HepG2 (cell line): Measurements from ENCODE around the gene RASSF7. TPM values are rescaled to one million over a fixed set of nuclear protein-coding genes. Genes with fewer than 3 reads are reported as not detected.

Experiments
- ETS1 ChIP-seq: sonication (generic); formaldehyde crosslinking; IDR thresholded peaks from 2 replicates; pipeline ENCODE4 v1.4.0; 2020; ENCODE audit warnings: missing genetic modification reagents
- FOXO1 ChIP-seq: sonication (generic); formaldehyde crosslinking; IDR thresholded peaks from 2 replicates; pipeline ENCODE4 v1.4.0; 2020; ENCODE audit warnings: missing genetic modification reagents
- FOXO4 ChIP-seq: sonication (generic); formaldehyde crosslinking; conservative IDR thresholded peaks from 2 replicates; pipeline ENCODE4 v1.8.1; 2023; ENCODE audit warnings: missing genetic modification reagents
- GATAD2A ChIP-seq: IDR thresholded peaks from 2 replicates; pipeline ENCODE4 v1.6.1; 2016
- HES4 ChIP-seq: sonication (generic); formaldehyde crosslinking; IDR thresholded peaks from 2 replicates; pipeline ENCODE4 v1.9.0; 2021; ENCODE audit warnings: mild to moderate bottlenecking, missing genetic modification reagents, borderline replicate concordance
- KLF11 ChIP-seq: IDR thresholded peaks from 2 replicates; pipeline ENCODE4 v1.6.1; 2016; ENCODE audit warnings: missing compliant biosample characterization
- MED8 ChIP-seq: sonication (generic); formaldehyde crosslinking; IDR thresholded peaks from 2 replicates; pipeline ENCODE4 v1.8.1; 2023; ENCODE audit warnings: mild to moderate bottlenecking, missing genetic modification reagents; ENCODE audit not compliant: insufficient replicate concordance
- PHF8 ChIP-seq: sonication (generic); formaldehyde crosslinking; IDR thresholded peaks from 2 replicates; pipeline ENCODE4 v1.5.0; 2020; ENCODE audit warnings: missing genetic modification reagents
- RBAK ChIP-seq: sonication (generic); formaldehyde crosslinking; IDR thresholded peaks from 2 replicates; pipeline ENCODE4 v1.5.1; 2020; ENCODE audit warnings: mild to moderate bottlenecking, missing genetic modification reagents
- SKIL ChIP-seq: sonication (generic); formaldehyde crosslinking; IDR thresholded peaks from 2 replicates; pipeline ENCODE4 v1.8.0; 2022; ENCODE audit warnings: missing genetic modification reagents, mild to moderate bottlenecking, moderate library complexity, borderline replicate concordance
- SP4 ChIP-seq: sonication (generic); formaldehyde crosslinking; IDR thresholded peaks from 2 replicates; pipeline ENCODE4 v1.8.1; 2023; ENCODE audit warnings: mild to moderate bottlenecking, missing genetic modification reagents
- STAG1 ChIP-seq: sonication (generic); formaldehyde crosslinking; IDR thresholded peaks from 2 replicates; pipeline ENCODE4 v1.4.0; 2020; ENCODE audit warnings: missing genetic modification reagents
- YY1 ChIP-seq: IDR thresholded peaks from 2 replicates; pipeline ENCODE4 v1.6.1; 2011; ENCODE audit warnings: low read length, low read depth, moderate library complexity, mild to moderate bottlenecking; ENCODE audit not compliant: insufficient read depth, insufficient replicate concordance
- ZBTB14 ChIP-seq: sonication (generic); formaldehyde crosslinking; IDR thresholded peaks from 2 replicates; pipeline ENCODE4 v1.4.0; 2020; ENCODE audit warnings: missing genetic modification reagents
- ZFP91 ChIP-seq: sonication (generic); formaldehyde crosslinking; IDR thresholded peaks from 2 replicates; pipeline ENCODE4 v1.9.0; 2022; ENCODE audit warnings: missing genetic modification reagents, mild to moderate bottlenecking, borderline replicate concordance
- ZNF234 ChIP-seq: sonication (generic); formaldehyde crosslinking; conservative IDR thresholded peaks from 2 replicates; pipeline ENCODE4 v1.5.1; 2020; ENCODE audit warnings: mild to moderate bottlenecking, missing genetic modification reagents
- ZNF263 ChIP-seq: sonication (generic); formaldehyde crosslinking; IDR thresholded peaks from 2 replicates; pipeline ENCODE4 v1.4.0; 2020; ENCODE audit warnings: missing genetic modification reagents
- ZSCAN9 ChIP-seq: IDR thresholded peaks from 2 replicates; pipeline ENCODE4 v1.6.1; 2016; ENCODE audit warnings: borderline replicate concordance
- ZUFSP ChIP-seq: sonication (generic); formaldehyde crosslinking; IDR thresholded peaks from 2 replicates; pipeline ENCODE4 v1.9.0; 2021; ENCODE audit warnings: missing genetic modification reagents, mild to moderate bottlenecking, borderline replicate concordance
- polyA plus RNA-seq, 8 experiments: library from polyadenylated mRNA; depleted of rRNA in 3 of 8; stranded (reverse) in 7 of 8; unstranded in 1 of 8; fragments of >200 nt; fragmentation: Illumina TruSeq in 4 of 8; extraction: Trizol in 4 of 8; gene quantifications; 2 replicates each; pipeline versions ENCODE4 v1.2.1 to v1.2.3, GENCODE V29; 2011 to 2016; ENCODE audit warnings: low read depth in 4 of 8, missing spikeins in 1 of 8, mixed read lengths in 1 of 8; ENCODE audit not compliant: insufficient read depth in 1 of 8
- total RNA-seq, 5 experiments: library from RNA; depleted of rRNA; stranded (reverse); fragments of >200 nt; fragmentation: Illumina TruSeq; extraction: Trizol; gene quantifications; 2 replicates each; pipeline ENCODE4 v1.2.3, GENCODE V29; 2016; ENCODE audit warnings: low read depth in 1 of 5

The RASSF7 gene
- total and polyA plus RNA-seq, 2 of the 13 experiments (the other 11 are each of a cell fraction or from before 2014, with no cell fraction given), result 20.2 to 28.6 TPM

GRCh38 chr11:579830-580601 lies 19.2 kb downstream of the RASSF7 start (continued):
- TF ChIP-seq FOXO1 (CRISPR knock-in tag), result no peak; the same call in 1 of the 2 replicates
- peak; percentile 46; the same call in 1 of the 2 replicates for TF ChIP-seq ZNF263 (CRISPR knock-in tag)
- TF ChIP-seq STAG1 (CRISPR knock-in tag), result no peak; the same call in 1 of the 2 replicates
- no peak; the same call in 1 of the 2 replicates for TF ChIP-seq SP4 (CRISPR knock-in tag)
- TF ChIP-seq ZSCAN9 (CRISPR knock-in tag), result no peak
- no peak for TF ChIP-seq YY1
- TF ChIP-seq KLF11, result no peak
- peak; percentile 51 for TF ChIP-seq ZFP91
- TF ChIP-seq PHF8, result peak; percentile 27; the same call in 1 of the 2 replicates
- no peak for TF ChIP-seq RBAK (CRISPR knock-in tag)
- no peak for TF ChIP-seq SKIL
- TF ChIP-seq GATAD2A, result peak; percentile 66
- TF ChIP-seq MED8 (CRISPR knock-in tag), result no peak
- no peak for TF ChIP-seq ZUFSP (CRISPR knock-in tag)
- TF ChIP-seq ZBTB14 (CRISPR knock-in tag), result no peak
- no peak for TF ChIP-seq FOXO4 (CRISPR knock-in tag)
- no peak for TF ChIP-seq HES4 (CRISPR knock-in tag)
- TF ChIP-seq ZNF234 (CRISPR knock-in tag), result no peak
- no peak for TF ChIP-seq ETS1 (CRISPR knock-in tag)
